ENCODE measurements around the gene BLM.

DNA sequence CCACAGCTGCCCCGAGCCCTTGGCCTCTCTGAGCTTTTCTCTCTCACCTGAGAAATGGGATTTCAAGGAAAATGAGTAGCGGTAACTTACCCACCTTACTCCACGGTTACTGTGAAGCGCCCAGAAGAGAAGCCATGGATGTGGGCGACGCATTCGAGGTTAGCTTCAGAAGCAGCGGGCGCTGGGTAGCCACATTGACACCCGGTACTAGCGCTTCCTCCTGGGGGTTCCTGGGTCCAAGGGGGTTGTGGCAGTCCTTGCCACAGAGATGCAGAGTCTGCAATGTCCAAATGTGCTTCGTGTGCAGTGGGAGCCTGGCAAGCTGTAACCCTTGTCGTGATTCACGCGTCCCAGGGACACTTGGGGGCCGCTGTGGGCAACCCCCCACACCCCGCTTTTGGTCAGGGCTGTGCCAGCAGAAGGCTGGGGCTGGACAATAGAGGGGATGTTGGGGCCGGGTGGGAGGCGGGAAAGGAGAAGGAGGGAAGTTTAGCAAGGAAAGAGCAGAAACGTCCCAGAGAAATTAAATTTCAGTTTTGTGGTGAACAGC is 109.8 kb downstream of the BLM start:
- TF ChIP-seq, protein P1, sequence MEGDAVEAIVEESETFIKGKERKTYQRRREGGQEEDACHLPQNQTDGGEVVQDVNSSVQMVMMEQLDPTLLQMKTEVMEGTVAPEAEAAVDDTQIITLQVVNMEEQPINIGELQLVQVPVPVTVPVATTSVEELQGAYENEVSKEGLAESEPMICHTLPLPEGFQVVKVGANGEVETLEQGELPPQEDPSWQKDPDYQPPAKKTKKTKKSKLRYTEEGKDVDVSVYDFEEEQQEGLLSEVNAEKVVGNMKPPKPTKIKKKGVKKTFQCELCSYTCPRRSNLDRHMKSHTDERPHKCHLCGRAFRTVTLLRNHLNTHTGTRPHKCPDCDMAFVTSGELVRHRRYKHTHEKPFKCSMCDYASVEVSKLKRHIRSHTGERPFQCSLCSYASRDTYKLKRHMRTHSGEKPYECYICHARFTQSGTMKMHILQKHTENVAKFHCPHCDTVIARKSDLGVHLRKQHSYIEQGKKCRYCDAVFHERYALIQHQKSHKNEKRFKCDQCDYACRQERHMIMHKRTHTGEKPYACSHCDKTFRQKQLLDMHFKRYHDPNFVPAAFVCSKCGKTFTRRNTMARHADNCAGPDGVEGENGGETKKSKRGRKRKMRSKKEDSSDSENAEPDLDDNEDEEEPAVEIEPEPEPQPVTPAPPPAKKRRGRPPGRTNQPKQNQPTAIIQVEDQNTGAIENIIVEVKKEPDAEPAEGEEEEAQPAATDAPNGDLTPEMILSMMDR (IDR thresholded peaks at IDR 0.05; ENCODE audit: insufficient read depth, low read depth, low read length), result no peak
- no peak for TF ChIP-seq EZH2 (IDR thresholded peaks at IDR 0.05; ENCODE audit: insufficient read depth, low read length)

Measured in astrocyte (in vitro differentiated cells and primary cell).